GM12878 (cell line): ENCODE measurements around the gene EPM2AIP1. TPM values are rescaled to one million over a fixed set of nuclear protein-coding genes. Genes with fewer than 3 reads are reported as not detected.

Experiments
- BMI1 ChIP-seq: fragments of 450-650 bp; IDR thresholded peaks from 2 replicates; pipeline ENCODE4 v1.6.1; 2016; ENCODE audit warnings: mild to moderate bottlenecking, moderate library complexity, borderline replicate concordance
- EP300 ChIP-seq, 2 experiments: fragments of 150-350 bp in 1 of 2; IDR thresholded peaks; 2 replicates each; pipeline ENCODE4 v1.6.1; 2011 to 2012; ENCODE audit warnings: low read depth in 2 of 2, low read length in 2 of 2, borderline replicate concordance in 1 of 2, improper control_type of control experiment in 1 of 2, inconsistent platforms in 1 of 2; ENCODE audit not compliant: control insufficient read depth in 1 of 2
- FOS ChIP-seq: IDR thresholded peaks from 3 replicates; pipeline ENCODE4 v1.6.1; 2011; ENCODE audit warnings: borderline replicate concordance; ENCODE audit not compliant: insufficient read length; ENCODE audit errors: extremely low read depth
- GABPA ChIP-seq: IDR thresholded peaks from 2 replicates; pipeline ENCODE4 v1.6.1; 2014; ENCODE audit warnings: antibody characterized with exemption, low read depth, mild to moderate bottlenecking, inconsistent platforms
- JUND ChIP-seq: IDR thresholded peaks from 2 replicates; pipeline ENCODE4 v1.6.1; 2012; ENCODE audit warnings: low read depth, mild to moderate bottlenecking, low read length, improper control_type of control experiment, moderate library complexity
- NRF1 ChIP-seq: conservative IDR thresholded peaks from 2 replicates; pipeline ENCODE4 v1.6.1; 2011; ENCODE audit warnings: mild to moderate bottlenecking, low read depth, low read length, improper control_type of control experiment
- PML ChIP-seq: IDR thresholded peaks from 2 replicates; pipeline ENCODE4 v1.6.1; 2012; ENCODE audit warnings: low read length, inconsistent platforms
- RELB ChIP-seq: fragments of 450-650 bp; IDR thresholded peaks from 2 replicates; pipeline ENCODE4 v1.6.1; 2017; ENCODE audit warnings: low read depth, mild to moderate bottlenecking, moderate library complexity
- SMARCA5 ChIP-seq: fragments of 450-650 bp; IDR thresholded peaks from 2 replicates; pipeline ENCODE4 v1.6.1; 2017; ENCODE audit warnings: mild to moderate bottlenecking
- SREBF2 ChIP-seq: IDR thresholded peaks from 2 replicates; pipeline ENCODE4 v1.6.1; 2012; ENCODE audit warnings: mild to moderate bottlenecking, low read length
- USF2 ChIP-seq: IDR thresholded peaks from 2 replicates; pipeline ENCODE4 v1.6.1; 2011; ENCODE audit warnings: low read depth, low read length, improper control_type of control experiment, borderline replicate concordance
- WRNIP1 ChIP-seq: IDR thresholded peaks from 2 replicates; pipeline ENCODE4 v1.6.1; 2011; ENCODE audit warnings: low read depth, low read length, improper control_type of control experiment, borderline replicate concordance
- polyA plus RNA-seq, 11 experiments: library from polyadenylated mRNA; depleted of rRNA in 4 of 11; unstranded in 6 of 11; stranded (reverse) in 5 of 11; fragments of >200 nt; fragmentation: Nextera tagmentation in 4 of 11; fragmentation: Illumina TruSeq in 1 of 11; extraction: Ambion mirVana in 4 of 11; extraction: Trizol in 1 of 11; gene quantifications; 1 replicate in 1 of 11; 2 replicates in 10 of 11; pipeline versions ENCODE4 v1.2.1 to v1.2.3, GENCODE V29; 2011 to 2016; ENCODE audit warnings: inconsistent platforms in 2 of 11, missing spikeins in 2 of 11, low read depth in 1 of 11
- total RNA-seq, 4 experiments: library from RNA; depleted of rRNA in 3 of 4; stranded (reverse); fragments of >200 nt in 3 of 4; fragmentation: Illumina TruSeq in 1 of 4; extraction: Trizol in 1 of 4; gene quantifications; 2 replicates each; pipeline versions ENCODE4 v1.2.1 to v1.2.3, GENCODE V29; 2013 to 2021
- TF ChIP-seq, protein P1 (sequence below): IDR thresholded peaks from 2 replicates; pipeline ENCODE4 v1.6.1; 2011; ENCODE audit warnings: mild to moderate bottlenecking, low read depth, low read length, moderate library complexity; ENCODE audit not compliant: insufficient replicate concordance
- TF ChIP-seq, protein P2 (sequence below): fragments of 450-650 bp; formaldehyde crosslinking; IDR thresholded peaks from 2 replicates; pipeline ENCODE4 v1.4.0; 2020; ENCODE audit warnings: mild to moderate bottlenecking, moderate library complexity
- TF ChIP-seq, protein P3 (sequence below): fragments of 450-650 bp; conservative IDR thresholded peaks from 2 replicates; pipeline ENCODE4 v1.6.1; 2017; ENCODE audit warnings: mild to moderate bottlenecking, moderate library complexity

EPM2AIP1 gene
- total and polyA plus RNA-seq, 10 of the 15 experiments (the other 5 are each of a cell fraction or from before 2014, with no cell fraction given), result 5.5 to 31.9 (median 21.8) TPM

GRCh38 chr3:36993326-36994283 is 674 bp upstream of the EPM2AIP1 start, which contains the start of gene MLH1 (continued):
- TF ChIP-seq, protein P1, sequence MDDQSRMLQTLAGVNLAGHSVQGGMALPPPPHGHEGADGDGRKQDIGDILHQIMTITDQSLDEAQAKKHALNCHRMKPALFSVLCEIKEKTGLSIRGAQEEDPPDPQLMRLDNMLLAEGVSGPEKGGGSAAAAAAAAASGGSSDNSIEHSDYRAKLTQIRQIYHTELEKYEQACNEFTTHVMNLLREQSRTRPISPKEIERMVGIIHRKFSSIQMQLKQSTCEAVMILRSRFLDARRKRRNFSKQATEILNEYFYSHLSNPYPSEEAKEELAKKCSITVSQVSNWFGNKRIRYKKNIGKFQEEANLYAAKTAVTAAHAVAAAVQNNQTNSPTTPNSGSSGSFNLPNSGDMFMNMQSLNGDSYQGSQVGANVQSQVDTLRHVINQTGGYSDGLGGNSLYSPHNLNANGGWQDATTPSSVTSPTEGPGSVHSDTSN, result peak; percentile 99
- peak; percentile 81 for TF ChIP-seq FOS
- TF ChIP-seq, protein P2, sequence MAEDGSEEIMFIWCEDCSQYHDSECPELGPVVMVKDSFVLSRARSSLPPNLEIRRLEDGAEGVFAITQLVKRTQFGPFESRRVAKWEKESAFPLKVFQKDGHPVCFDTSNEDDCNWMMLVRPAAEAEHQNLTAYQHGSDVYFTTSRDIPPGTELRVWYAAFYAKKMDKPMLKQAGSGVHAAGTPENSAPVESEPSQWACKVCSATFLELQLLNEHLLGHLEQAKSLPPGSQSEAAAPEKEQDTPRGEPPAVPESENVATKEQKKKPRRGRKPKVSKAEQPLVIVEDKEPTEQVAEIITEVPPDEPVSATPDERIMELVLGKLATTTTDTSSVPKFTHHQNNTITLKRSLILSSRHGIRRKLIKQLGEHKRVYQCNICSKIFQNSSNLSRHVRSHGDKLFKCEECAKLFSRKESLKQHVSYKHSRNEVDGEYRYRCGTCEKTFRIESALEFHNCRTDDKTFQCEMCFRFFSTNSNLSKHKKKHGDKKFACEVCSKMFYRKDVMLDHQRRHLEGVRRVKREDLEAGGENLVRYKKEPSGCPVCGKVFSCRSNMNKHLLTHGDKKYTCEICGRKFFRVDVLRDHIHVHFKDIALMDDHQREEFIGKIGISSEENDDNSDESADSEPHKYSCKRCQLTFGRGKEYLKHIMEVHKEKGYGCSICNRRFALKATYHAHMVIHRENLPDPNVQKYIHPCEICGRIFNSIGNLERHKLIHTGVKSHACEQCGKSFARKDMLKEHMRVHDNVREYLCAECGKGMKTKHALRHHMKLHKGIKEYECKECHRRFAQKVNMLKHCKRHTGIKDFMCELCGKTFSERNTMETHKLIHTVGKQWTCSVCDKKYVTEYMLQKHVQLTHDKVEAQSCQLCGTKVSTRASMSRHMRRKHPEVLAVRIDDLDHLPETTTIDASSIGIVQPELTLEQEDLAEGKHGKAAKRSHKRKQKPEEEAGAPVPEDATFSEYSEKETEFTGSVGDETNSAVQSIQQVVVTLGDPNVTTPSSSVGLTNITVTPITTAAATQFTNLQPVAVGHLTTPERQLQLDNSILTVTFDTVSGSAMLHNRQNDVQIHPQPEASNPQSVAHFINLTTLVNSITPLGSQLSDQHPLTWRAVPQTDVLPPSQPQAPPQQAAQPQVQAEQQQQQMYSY (CRISPR knock-in tag), result no peak
- peak; percentile 43; the same call in 1 of the 2 replicates for TF ChIP-seq USF2
- TF ChIP-seq SREBF2, result no peak
- no peak for TF ChIP-seq BMI1
- TF ChIP-seq RELB, result peak; percentile 36
- no peak for TF ChIP-seq SMARCA5
- TF ChIP-seq NRF1, result 0 out of 2 replicates have a peak, but pooled peaks have one; percentile 6
- TF ChIP-seq PML, result peak; percentile 93
- TF ChIP-seq EP300 (IDR thresholded peaks at IDR 0.05; ENCODE audit: borderline replicate concordance in 1 of 2, control insufficient read depth in 1 of 2, low read depth in 2 of 2, low read length in 2 of 2), result no peak
- TF ChIP-seq WRNIP1, result no peak; the same call in 1 of the 2 replicates
- 0 out of 2 replicates have a peak, but pooled peaks have one; percentile 32 for TF ChIP-seq JUND
- TF ChIP-seq GABPA, result peak; percentile 88
- TF ChIP-seq, protein P3, sequence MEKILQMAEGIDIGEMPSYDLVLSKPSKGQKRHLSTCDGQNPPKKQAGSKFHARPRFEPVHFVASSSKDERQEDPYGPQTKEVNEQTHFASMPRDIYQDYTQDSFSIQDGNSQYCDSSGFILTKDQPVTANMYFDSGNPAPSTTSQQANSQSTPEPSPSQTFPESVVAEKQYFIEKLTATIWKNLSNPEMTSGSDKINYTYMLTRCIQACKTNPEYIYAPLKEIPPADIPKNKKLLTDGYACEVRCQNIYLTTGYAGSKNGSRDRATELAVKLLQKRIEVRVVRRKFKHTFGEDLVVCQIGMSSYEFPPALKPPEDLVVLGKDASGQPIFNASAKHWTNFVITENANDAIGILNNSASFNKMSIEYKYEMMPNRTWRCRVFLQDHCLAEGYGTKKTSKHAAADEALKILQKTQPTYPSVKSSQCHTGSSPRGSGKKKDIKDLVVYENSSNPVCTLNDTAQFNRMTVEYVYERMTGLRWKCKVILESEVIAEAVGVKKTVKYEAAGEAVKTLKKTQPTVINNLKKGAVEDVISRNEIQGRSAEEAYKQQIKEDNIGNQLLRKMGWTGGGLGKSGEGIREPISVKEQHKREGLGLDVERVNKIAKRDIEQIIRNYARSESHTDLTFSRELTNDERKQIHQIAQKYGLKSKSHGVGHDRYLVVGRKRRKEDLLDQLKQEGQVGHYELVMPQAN, result peak; percentile 95
